K562 (cell line): Measurements from ENCODE around the gene DNAJC6. TPM values are rescaled to one million over a fixed set of nuclear protein-coding genes. Genes with fewer than 3 reads are reported as not detected.
A peak's percentile ranks its signal among the peaks of the same experiment; 100 is the strongest.

Source experiments
- BRD9 ChIP-seq: fragments of 450-650 bp; IDR thresholded peaks from 2 replicates; pipeline ENCODE4 v1.6.1; 2018; ENCODE audit warnings: low read depth; ENCODE audit not compliant: partially characterized antibody
- CAMTA2 ChIP-seq: fragments of 250-450 bp; sonication (Bioruptor Pico); conservative IDR thresholded peaks from 2 replicates; pipeline ENCODE4 v1.5.1; 2022
- FOXK1 ChIP-seq: sonication (generic); formaldehyde crosslinking; IDR thresholded peaks from 2 replicates; pipeline ENCODE4 v1.8.0; 2022; ENCODE audit warnings: missing genetic modification reagents, mild to moderate bottlenecking, borderline replicate concordance
- ILK ChIP-seq: fragments of 450-650 bp; IDR thresholded peaks from 2 replicates; pipeline ENCODE4 v1.6.1; 2016; ENCODE audit warnings: missing genetic modification characterization, low read depth, mild to moderate bottlenecking, missing compliant biosample characterization, moderate library complexity, borderline replicate concordance
- JUND ChIP-seq, 2 experiments: IDR thresholded peaks; 2 replicates in 1 of 2; 3 replicates in 1 of 2; pipeline ENCODE4 v1.6.1; 2011; ENCODE audit warnings: borderline replicate concordance in 2 of 2, low read depth in 2 of 2, low read length in 2 of 2, improper control_type of control experiment in 1 of 2, missing biosample characterization in 1 of 2, missing genetic modification characterization in 1 of 2, missing genetic modification reagents in 1 of 2
- KDM5B ChIP-seq: fragments of 200-600 bp; sonication (generic); IDR thresholded peaks from 2 replicates; pipeline ENCODE4 v1.6.1; 2012; ENCODE audit warnings: low read depth, mild to moderate bottlenecking, moderate library complexity, low read length, control low read depth, inconsistent platforms; ENCODE audit not compliant: insufficient replicate concordance
- MCM2 ChIP-seq: fragments of 450-650 bp; IDR thresholded peaks from 2 replicates; pipeline ENCODE4 v1.6.1; 2017; ENCODE audit warnings: low read depth, mild to moderate bottlenecking
- NEUROD1 ChIP-seq: fragments of 150-350 bp; IDR thresholded peaks from 2 replicates; pipeline ENCODE4 v1.6.1; 2014; ENCODE audit warnings: borderline replicate concordance, low read length, low read depth; ENCODE audit not compliant: partially characterized antibody
- RAD21 ChIP-seq, 2 experiments: fragments of 250-450 bp in 1 of 2; fragments of 450-650 bp in 1 of 2; sonication (Bioruptor Pico) in 1 of 2; formaldehyde crosslinking in 1 of 2; IDR thresholded peaks in 1 of 2; conservative IDR thresholded peaks in 1 of 2; 2 replicates each; pipeline versions ENCODE4 v1.4.0 to v1.8.0; 2020 to 2022; ENCODE audit warnings: mild to moderate bottlenecking in 2 of 2, moderate library complexity in 1 of 2
- SIN3B ChIP-seq: fragments of 450-650 bp; IDR thresholded peaks from 2 replicates; pipeline ENCODE4 v1.6.1; 2017; ENCODE audit warnings: low read depth, mild to moderate bottlenecking, moderate library complexity
- SMARCA4 ChIP-seq: fragments of 450-650 bp; IDR thresholded peaks from 2 replicates; pipeline ENCODE4 v1.6.1; 2016
- STAT5A ChIP-seq: IDR thresholded peaks from 2 replicates; pipeline ENCODE4 v1.6.1; 2012; ENCODE audit warnings: low read length, inconsistent platforms, borderline replicate concordance
- TCFL5 ChIP-seq: fragments of 250-450 bp; sonication (Bioruptor Pico); conservative IDR thresholded peaks from 2 replicates; pipeline ENCODE4 v1.6.1; 2021; ENCODE audit warnings: mild to moderate bottlenecking, moderate library complexity, matching md5 sums
- TRIM25 ChIP-seq: fragments of 450-650 bp; IDR thresholded peaks from 2 replicates; pipeline ENCODE4 v1.7.0; 2016; ENCODE audit warnings: borderline replicate concordance
- ZBED1 ChIP-seq: IDR thresholded peaks from 2 replicates; pipeline ENCODE4 v1.6.1; 2014
- ZBTB2 ChIP-seq: fragments of 450-650 bp; IDR thresholded peaks from 2 replicates; pipeline ENCODE4 v1.6.1; 2016; ENCODE audit warnings: antibody characterized with exemption
- ZNF384 ChIP-seq: IDR thresholded peaks from 2 replicates; pipeline ENCODE4 v1.6.1; 2012; ENCODE audit warnings: low read depth, low read length, improper control_type of control experiment
- ZNF444 ChIP-seq: fragments of 250-450 bp; sonication (Bioruptor Pico); IDR thresholded peaks from 2 replicates; pipeline ENCODE4 v1.4.0; 2020; ENCODE audit warnings: mild to moderate bottlenecking, moderate library complexity
- ZNF717 ChIP-seq: fragments of 250-450 bp; sonication (Bioruptor Pico); IDR thresholded peaks from 2 replicates; pipeline ENCODE4 v1.5.0; 2021
- ZNF76 ChIP-seq: fragments of 250-450 bp; sonication (Bioruptor Pico); IDR thresholded peaks from 2 replicates; pipeline ENCODE4 v1.4.0; 2020; ENCODE audit warnings: mild to moderate bottlenecking, moderate library complexity, borderline replicate concordance
- ZNF766 ChIP-seq: fragments of 200-800 bp; sonication (Bioruptor generic); conservative IDR thresholded peaks from 2 replicates; pipeline ENCODE4 v1.6.1; 2016; ENCODE audit warnings: missing genetic modification characterization, missing compliant biosample characterization
- polyA plus RNA-seq, 8 experiments: library from polyadenylated mRNA; depleted of rRNA in 4 of 8; stranded (reverse) in 5 of 8; unstranded in 3 of 8; fragments of >200 nt; fragmentation: Nextera tagmentation in 2 of 8; fragmentation: Illumina TruSeq in 1 of 8; extraction: Ambion mirVana in 2 of 8; extraction: Trizol in 1 of 8; gene quantifications; 2 replicates each; pipeline versions ENCODE4 v1.2.1 to v1.2.3, GENCODE V29; 2011 to 2014; ENCODE audit warnings: inconsistent platforms in 1 of 8, missing spikeins in 1 of 8
- total RNA-seq, 7 experiments: library from RNA; depleted of rRNA in 6 of 7; stranded (reverse); fragments of >200 nt in 6 of 7; fragmentation: Illumina TruSeq in 2 of 7; extraction: Trizol in 2 of 7; gene quantifications; 2 replicates each; pipeline versions ENCODE4 v1.2.1 to v1.2.3, GENCODE V29; 2011 to 2021; ENCODE audit warnings: low replicate concordance in 1 of 7
- TF ChIP-seq, protein P1 (sequence below), 2 experiments: fragments of 450-650 bp in 1 of 2; sonication (generic) in 1 of 2; formaldehyde crosslinking; conservative IDR thresholded peaks; 2 replicates each; pipeline versions ENCODE4 v1.4.0 to v1.8.1; 2020 to 2022; ENCODE audit warnings: mild to moderate bottlenecking in 1 of 2, missing genetic modification reagents in 1 of 2

Gene DNAJC6
- total and polyA plus RNA-seq, 9 of the 15 experiments (the other 6 are each of a cell fraction or from before 2014, with no cell fraction given) = 6.7 to 78.7 (median 28.0) TPM

- TF ChIP-seq FOXK1 (CRISPR knock-in tag) = peak; percentile 70; the same call in 1 of the 2 replicates
- TF ChIP-seq STAT5A = no peak
- no peak for TF ChIP-seq ILK (tag)
- TF ChIP-seq ZNF717 (CRISPR knock-in tag) = no peak
- TF ChIP-seq ZNF76 (CRISPR knock-in tag) = no peak
- TF ChIP-seq JUND (IDR thresholded peaks at IDR 0.05; ENCODE audit: borderline replicate concordance, low read depth, low read length) = 0 out of 2 replicates have a peak, but pooled peaks have one; percentile 15
- peak; percentile 6; the same call in 1 of the 3 replicates for TF ChIP-seq JUND (tag; IDR thresholded peaks at IDR 0.05; ENCODE audit: borderline replicate concordance, low read depth, low read length)
- TF ChIP-seq ZNF384 = no peak; the same call in 1 of the 2 replicates
- no peak for TF ChIP-seq CAMTA2 (CRISPR knock-in tag)
- peak; percentile 78; the same call in 1 of the 2 replicates for TF ChIP-seq ZNF766 (CRISPR knock-in tag)
- TF ChIP-seq MCM2 = no peak
- TF ChIP-seq RAD21 (CRISPR knock-in tag; conservative IDR thresholded peaks at IDR 0.05 in 1 of 2, IDR thresholded peaks at IDR 0.05 in 1 of 2) = peak in 1 of 2 experiments; percentile 37; a peak in 3 of 4 replicates
- peak; percentile 63; the same call in 1 of the 2 replicates for TF ChIP-seq ZNF444 (CRISPR knock-in tag)
- TF ChIP-seq ZBED1 = no peak
- TF ChIP-seq TRIM25 = 0 out of 2 replicates have a peak, but pooled peaks have one; percentile 46
- TF ChIP-seq KDM5B = peak; percentile 37
- no peak for TF ChIP-seq BRD9
- TF ChIP-seq, protein P1, sequence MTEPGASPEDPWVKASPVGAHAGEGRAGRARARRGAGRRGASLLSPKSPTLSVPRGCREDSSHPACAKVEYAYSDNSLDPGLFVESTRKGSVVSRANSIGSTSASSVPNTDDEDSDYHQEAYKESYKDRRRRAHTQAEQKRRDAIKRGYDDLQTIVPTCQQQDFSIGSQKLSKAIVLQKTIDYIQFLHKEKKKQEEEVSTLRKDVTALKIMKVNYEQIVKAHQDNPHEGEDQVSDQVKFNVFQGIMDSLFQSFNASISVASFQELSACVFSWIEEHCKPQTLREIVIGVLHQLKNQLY (CRISPR knock-in tag; conservative IDR thresholded peaks at IDR 0.05) = 0 out of 4 replicates have a peak, but pooled peaks of 1 of the 2 experiments have one; percentile 61
- no peak for TF ChIP-seq NEUROD1
- 0 out of 2 replicates have a peak, but pooled peaks have one; percentile 62 for TF ChIP-seq SMARCA4
- TF ChIP-seq ZBTB2 = no peak
- no peak for TF ChIP-seq TCFL5 (CRISPR knock-in tag)
- TF ChIP-seq SIN3B = no peak
These were observed at the start of gene DNAJC6 (continued) for GRCh38 chr1:65309304-65310077.
